IgD-negative memory B cell (primary cell): ENCODE measurements around the gene SPACA7. TPM values are rescaled to one million over a fixed set of nuclear protein-coding genes. Genes with fewer than 3 reads are reported as not detected.

Source experiments
- H3K27ac Mint-ChIP-seq, 3 donors: one replicate each; pipeline ENCODE4 v1.8.0; 2020 to 2022; ENCODE audit warnings: mild to moderate bottlenecking in 3 of 3, mixed read lengths in 3 of 3, moderate library complexity in 1 of 3
- H3K27me3 Mint-ChIP-seq: one replicate; pipeline ENCODE4 v1.8.0; 2021; ENCODE audit warnings: mixed read lengths
- H3K36me3 Mint-ChIP-seq: one replicate; pipeline ENCODE4 v1.8.0; 2020; ENCODE audit warnings: mild to moderate bottlenecking, mixed read lengths
- H3K4me1 Mint-ChIP-seq, 3 donors: one replicate each; pipeline ENCODE4 v1.8.0; 2020 to 2022; ENCODE audit warnings: mixed read lengths in 3 of 3, mild to moderate bottlenecking in 1 of 3
- H3K4me3 Mint-ChIP-seq, 4 donors: one replicate each; pipeline ENCODE4 v1.8.0; 2020 to 2022; ENCODE audit warnings: mild to moderate bottlenecking in 4 of 4, mixed read lengths in 4 of 4, moderate library complexity in 3 of 4
- H3K9me3 Mint-ChIP-seq, 3 donors: one replicate each; pipeline ENCODE4 v1.8.0; 2020 to 2021; ENCODE audit warnings: mixed read lengths in 3 of 3, mild to moderate bottlenecking in 1 of 3
- polyA plus RNA-seq: library from polyadenylated mRNA; unstranded; fragments of 300-500 nt; fragmentation: Illumina TruSeq; gene quantifications from one replicate; pipeline ENCODE4 v1.2.3, GENCODE V29; 2021

The SPACA7 gene
- polyA plus RNA-seq, 1 donor from 2014 or later = not detected

GRCh38 chr13:112469071-112469745 lies 93.1 kb downstream of the SPACA7 start:
- Mint-ChIP-seq H3K4me3 (no peak overlapping the region), H3K27me3 (no peaks in the 10 kb centered on the region), H3K9me3 (peaks cover 0 to 7% (median 3%) of the 10 kb centered on the region in 3 donors), H3K4me1 (peaks cover 0 to 1% (median 0%) of the 10 kb centered on the region in 3 donors), H3K36me3 (no peaks in the 10 kb centered on the region), H3K27ac (no peak overlapping the region)

GRCh38 chr13:112473818-112474217 lies 97.7 kb downstream of the SPACA7 start:
- no peaks in the 10 kb centered on the region for H3K27me3 Mint-ChIP-seq
- no peak overlapping the region for H3K27ac Mint-ChIP-seq
- no peak overlapping the region for H3K4me3 Mint-ChIP-seq
- peaks cover 0 to 5% (median 2%) of the 10 kb centered on the region in 3 donors for H3K9me3 Mint-ChIP-seq
- H3K36me3 Mint-ChIP-seq = peaks cover 2% of the 10 kb centered on the region
- H3K4me1 Mint-ChIP-seq = no peaks in the 10 kb centered on the region

- Mint-ChIP-seq H3K36me3 (peaks cover 2% of the 10 kb centered on the region), H3K27ac (no peak overlapping the region), H3K4me3 (no peak overlapping the region), H3K4me1 (no peaks in the 10 kb centered on the region), H3K27me3 (no peaks in the 10 kb centered on the region), H3K9me3 (peaks cover 0 to 5% (median 2%) of the 10 kb centered on the region in 3 donors)
Measured at GRCh38 chr13:112474869-112475268, 98.7 kb downstream of the SPACA7 start.

GRCh38 chr13:112475889-112476288 lies 99.7 kb downstream of the SPACA7 start:
- Mint-ChIP-seq H3K9me3 (peaks cover under 1 to 5% (median 2%) of the 10 kb centered on the region in 3 donors), H3K4me3 (no peak overlapping the region), H3K27ac (no peak overlapping the region), H3K27me3 (no peaks in the 10 kb centered on the region), H3K36me3 (peaks cover 2% of the 10 kb centered on the region), H3K4me1 (no peaks in the 10 kb centered on the region)

GRCh38 chr13:112477070-112477619 lies 101.0 kb downstream of the SPACA7 start:
- Mint-ChIP-seq H3K4me1 (peaks cover 0 to 2% (median 0%) of the 10 kb centered on the region in 3 donors), H3K4me3 (no peak overlapping the region), H3K27ac (no peak overlapping the region)

GRCh38 chr13:112479389-112479788 lies 103.2 kb downstream of the SPACA7 start:
- Mint-ChIP-seq H3K4me3 (no peak overlapping the region), H3K4me1 (peaks cover 0 to 2% (median 0%) of the 10 kb centered on the region in 3 donors), H3K36me3 (peaks cover 5% of the 10 kb centered on the region), H3K9me3 (peaks cover 0 to 10% (median 3%) of the 10 kb centered on the region in 3 donors), H3K27me3 (no peaks in the 10 kb centered on the region), H3K27ac (no peak overlapping the region)

More at GRCh38 chr13:112477070-112477619, 101.0 kb downstream of the SPACA7 start:
- Mint-ChIP-seq H3K36me3 (peaks cover 2% of the 10 kb centered on the region), H3K27me3 (no peaks in the 10 kb centered on the region), H3K9me3 (peaks cover 5 to 7% (median 5%) of the 10 kb centered on the region in 3 donors)

GRCh38 chr13:112481458-112481857 lies 105.3 kb downstream of the SPACA7 start:
- no peaks in the 10 kb centered on the region for H3K27me3 Mint-ChIP-seq

GRCh38 chr13:112483299-112483698 lies 107.1 kb downstream of the SPACA7 start:
- H3K27me3 Mint-ChIP-seq = no peaks in the 10 kb centered on the region
- no peak overlapping the region for H3K4me3 Mint-ChIP-seq
- peaks cover 0 to 10% (median 3%) of the 10 kb centered on the region in 3 donors for H3K9me3 Mint-ChIP-seq
- no peak overlapping the region for H3K27ac Mint-ChIP-seq
- peaks cover 9% of the 10 kb centered on the region for H3K36me3 Mint-ChIP-seq
- peaks cover 0 to 2% (median 0%) of the 10 kb centered on the region in 3 donors for H3K4me1 Mint-ChIP-seq

More at GRCh38 chr13:112481458-112481857, 105.3 kb downstream of the SPACA7 start:
- Mint-ChIP-seq H3K36me3 (peaks cover 8% of the 10 kb centered on the region), H3K9me3 (peaks cover 0 to 10% (median 3%) of the 10 kb centered on the region in 3 donors), H3K4me3 (no peak overlapping the region), H3K27ac (no peak overlapping the region), H3K4me1 (peaks cover 0 to 2% (median 0%) of the 10 kb centered on the region in 3 donors)

Other genes starting within 250 kb of the SPACA7 start
- 17.9 TPM for gene TUBGCP3, start 211.8 kb downstream of the SPACA7 start, polyA plus RNA-seq